HG03135 (cell line): ENCODE results near the gene ZNF580.

Source experiments
- ATAC-seq: cut with Tn5 transposase; IDR thresholded peaks from one replicate; pipeline ENCODE4 v1.9.1; 2021; ENCODE audit warnings: mild to moderate bottlenecking, moderate library complexity; ENCODE audit not compliant: unreplicated experiment

Gene ZNF580, protein sequence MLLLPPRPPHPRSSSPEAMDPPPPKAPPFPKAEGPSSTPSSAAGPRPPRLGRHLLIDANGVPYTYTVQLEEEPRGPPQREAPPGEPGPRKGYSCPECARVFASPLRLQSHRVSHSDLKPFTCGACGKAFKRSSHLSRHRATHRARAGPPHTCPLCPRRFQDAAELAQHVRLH

DNA sequence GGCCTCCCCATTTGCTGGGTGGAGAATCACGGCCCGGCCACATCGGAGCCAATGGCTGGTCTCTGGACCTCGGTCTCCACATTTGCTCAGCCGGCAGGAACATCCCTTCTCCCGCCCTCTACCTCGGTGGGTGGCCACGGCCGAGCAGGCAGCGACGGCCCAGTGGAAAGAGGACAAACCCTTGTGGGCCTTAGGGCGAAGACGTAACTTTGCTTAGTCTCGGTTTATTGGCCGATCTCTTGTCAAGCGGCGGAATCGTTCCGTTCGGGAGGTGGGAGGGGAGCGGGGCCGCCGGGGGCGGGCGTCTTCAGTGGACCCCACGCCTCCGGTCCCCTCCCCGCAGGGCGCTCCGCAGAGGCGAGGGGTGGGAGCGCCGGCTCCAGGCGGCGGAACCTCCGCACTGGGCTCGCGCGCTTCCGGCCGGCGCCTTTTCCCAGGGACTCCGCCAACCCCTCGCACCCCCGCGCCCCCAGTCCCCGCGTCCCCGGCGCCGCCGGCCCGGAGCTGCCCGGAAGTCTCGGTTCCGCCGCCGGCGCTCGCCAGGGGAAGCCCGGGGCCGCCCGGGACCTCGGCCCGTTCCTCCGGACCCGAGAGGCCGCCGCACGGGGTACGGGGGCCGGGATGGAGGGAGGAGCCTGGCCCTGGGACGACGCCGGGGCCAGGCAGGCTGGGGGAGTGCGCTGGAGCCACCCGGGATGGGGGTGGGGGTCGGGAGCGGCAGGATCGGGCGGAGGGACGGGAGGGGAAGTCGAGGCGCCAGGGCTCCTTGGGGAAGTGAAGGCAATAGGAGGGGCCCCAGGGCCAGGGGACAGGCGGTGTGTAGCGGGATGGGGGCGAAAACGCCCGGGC is at the start of gene ZNF580:
TSS of gene ZNF580 (plus strand) at position 426 of the 849 bp plus-strand sequence. CDS start 1,507 bp downstream, outside the sequence.
- ATAC-seq, result no peak

DNA sequence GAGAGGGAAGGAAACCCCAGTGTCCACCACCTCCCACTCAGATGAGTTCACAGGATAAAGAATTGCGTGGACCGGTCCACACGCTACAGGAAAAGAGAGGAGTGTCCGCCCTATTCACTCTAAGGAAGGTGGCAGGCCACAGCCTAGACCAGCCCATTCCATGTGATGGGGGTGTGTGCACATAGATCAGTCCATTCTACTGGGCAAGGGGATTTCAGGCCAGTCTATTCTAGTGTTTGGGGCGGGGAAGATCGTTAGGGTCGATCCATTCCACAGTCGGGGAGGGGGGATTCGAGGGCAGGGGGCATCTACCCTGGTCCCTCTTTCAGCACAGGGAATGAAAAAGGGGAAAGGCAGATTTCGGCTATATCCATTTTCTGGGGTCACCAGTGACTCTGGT is 49.2 kb upstream of the ZNF580 start:
- ATAC-seq, result no peak

DNA sequence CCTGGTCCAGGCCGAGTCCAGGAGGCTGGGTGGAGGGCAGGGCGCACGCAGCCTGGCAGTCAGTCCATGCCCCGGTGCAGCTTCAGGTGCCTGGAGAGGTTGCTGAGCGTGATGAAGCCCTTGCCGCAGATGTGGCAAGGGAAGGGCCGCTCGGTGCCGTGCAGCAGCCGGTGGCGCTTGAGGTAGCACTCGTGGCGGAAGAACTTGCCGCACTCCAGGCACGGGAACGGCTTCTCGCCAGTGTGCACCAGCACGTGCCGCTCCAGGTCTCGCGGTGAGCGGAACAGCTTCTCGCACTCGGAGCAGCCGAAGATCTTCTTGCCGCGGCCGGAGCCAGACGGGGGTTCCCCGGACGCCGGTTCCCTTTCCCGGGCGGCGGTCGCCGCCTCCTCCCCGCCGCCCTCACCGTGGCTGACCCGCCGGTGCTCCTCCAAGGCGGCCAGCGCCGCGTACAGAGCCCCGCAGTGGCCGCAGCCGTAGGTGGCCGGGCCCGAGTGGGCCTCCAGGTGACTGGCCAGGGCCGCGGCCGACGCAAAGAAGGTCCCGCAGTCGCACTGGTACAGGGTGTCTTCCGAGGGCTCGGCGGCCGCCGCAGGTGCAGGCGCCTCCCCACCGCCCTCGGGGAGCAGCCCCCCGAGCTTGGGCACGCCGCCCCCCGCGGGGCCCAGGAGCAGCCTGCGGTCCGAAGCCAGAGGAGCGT is 48.3 kb upstream of the ZNF580 start:
- no peak for ATAC-seq

DNA sequence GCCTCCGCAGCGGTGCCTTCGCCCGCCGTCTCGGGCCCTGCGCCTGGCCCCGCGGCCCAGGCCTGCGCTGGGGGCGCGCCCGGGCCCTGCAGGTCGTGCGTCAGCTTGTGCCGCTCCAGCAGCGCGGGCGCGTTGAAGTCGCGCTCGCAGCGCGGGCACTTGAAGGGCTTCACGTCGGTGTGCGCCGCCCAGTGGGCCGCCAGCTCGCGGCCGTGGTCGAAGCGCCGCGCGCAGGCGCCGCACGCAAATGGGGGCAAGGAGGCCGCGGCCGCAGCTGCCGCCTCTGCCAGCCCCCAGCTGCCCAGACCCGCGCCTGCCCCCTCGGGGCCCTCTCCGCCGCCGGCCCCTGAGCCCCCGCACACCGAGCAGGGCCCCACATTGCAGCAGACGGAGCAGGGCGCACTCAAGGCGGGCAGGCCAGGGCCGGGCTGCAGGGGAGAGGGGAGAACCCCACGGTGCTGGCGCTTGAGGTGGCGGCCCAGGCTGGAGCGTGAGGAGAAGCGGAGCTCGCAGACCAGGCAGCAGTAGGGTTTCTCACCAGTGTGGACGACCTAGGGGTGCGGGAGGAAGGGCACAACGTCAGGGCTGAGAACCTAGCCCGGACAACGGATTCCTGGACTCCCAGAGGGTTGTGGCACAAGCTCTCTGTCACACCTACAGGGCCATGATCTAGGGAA is 47.6 kb upstream of the ZNF580 start:
- ATAC-seq, result no peak

DNA sequence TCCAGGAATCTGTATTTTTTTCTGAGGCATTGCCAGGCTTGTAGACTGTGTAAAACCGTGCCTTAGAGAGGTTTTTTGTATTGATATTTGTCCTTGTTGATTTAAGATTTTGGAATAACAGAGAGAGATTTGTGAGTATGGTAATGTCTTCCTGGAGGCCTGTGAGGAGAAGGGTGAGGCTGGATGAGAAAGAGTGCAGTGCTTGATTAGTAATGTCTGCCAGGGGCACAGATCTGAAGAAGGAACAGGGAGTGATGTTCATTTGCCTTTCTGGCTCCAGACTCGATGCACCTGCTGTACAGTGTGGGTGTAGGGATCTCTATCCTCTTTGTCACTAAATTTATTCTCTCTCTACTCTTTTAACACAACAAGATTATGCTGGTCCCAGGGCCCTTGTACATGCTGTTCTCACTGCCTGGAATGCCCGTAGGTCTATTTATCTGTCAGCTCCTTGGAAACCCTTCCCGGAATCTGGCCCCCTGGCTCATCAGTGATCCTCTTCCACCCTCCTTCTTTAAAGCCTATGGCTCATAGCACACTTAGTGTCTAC is 45.7 kb upstream of the ZNF580 start:
- ATAC-seq, result no peak

DNA sequence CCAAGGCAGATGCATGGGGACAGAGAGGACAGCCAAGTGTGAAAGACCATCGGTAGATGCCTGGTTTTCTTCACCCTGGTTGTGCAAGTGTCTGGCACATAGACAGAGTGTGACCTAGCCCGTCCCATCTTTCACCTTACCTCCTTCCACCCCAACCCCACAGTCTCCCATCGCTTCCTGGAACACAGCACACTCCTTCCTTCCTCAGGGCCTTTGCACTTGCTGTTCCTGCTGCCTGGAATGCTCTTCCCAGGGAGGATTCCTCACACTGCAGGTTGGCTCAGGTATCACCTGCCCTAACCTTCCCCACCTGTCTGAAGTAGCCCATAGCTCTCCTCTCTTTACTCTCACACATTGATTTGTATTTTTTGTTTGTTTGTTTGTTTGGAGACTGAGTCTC is 44.5 kb upstream of the ZNF580 start:
- ATAC-seq, result no peak

DNA sequence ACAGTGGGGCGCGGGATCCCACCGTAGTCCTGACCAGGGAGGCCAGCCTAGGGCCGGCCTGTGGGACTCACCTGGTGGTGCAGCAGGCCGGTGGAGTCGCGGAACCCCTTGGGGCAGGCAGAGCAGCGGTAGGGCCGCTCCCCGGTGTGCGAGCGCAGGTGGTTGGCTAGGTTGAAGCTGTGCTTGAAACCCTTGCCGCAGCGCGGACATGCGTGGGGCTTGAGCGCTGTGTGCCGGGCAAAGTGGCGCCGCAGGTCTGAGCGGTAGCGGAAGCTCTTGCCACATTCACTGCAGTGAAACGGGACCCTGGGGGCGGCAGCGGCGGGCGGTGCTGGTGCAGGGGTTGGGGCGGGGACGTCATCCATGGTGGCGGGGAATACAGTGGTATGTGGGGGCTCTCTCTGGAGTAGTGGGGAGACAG is 43.3 kb upstream of the ZNF580 start:
- no peak for ATAC-seq

DNA sequence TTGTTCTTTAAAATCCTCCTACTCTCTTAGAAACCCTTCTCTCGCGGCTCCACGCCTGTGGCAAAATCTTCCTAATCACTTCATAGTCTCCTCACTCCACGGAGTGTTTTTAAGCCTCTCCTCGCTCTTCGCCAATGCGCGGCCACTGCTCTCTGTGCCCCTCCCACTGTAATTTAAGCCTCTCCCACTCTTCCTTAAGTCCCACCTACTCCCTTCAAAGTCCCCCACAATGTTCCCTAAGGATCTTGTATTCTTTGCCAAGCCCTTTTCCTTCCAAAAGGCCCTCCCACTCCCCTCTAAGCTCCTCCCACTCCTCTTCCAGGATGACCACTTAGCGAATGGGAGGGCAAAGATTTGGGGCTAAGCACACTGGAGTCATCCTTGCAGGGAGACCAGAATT is 42.8 kb upstream of the ZNF580 start:
- no peak for ATAC-seq

DNA sequence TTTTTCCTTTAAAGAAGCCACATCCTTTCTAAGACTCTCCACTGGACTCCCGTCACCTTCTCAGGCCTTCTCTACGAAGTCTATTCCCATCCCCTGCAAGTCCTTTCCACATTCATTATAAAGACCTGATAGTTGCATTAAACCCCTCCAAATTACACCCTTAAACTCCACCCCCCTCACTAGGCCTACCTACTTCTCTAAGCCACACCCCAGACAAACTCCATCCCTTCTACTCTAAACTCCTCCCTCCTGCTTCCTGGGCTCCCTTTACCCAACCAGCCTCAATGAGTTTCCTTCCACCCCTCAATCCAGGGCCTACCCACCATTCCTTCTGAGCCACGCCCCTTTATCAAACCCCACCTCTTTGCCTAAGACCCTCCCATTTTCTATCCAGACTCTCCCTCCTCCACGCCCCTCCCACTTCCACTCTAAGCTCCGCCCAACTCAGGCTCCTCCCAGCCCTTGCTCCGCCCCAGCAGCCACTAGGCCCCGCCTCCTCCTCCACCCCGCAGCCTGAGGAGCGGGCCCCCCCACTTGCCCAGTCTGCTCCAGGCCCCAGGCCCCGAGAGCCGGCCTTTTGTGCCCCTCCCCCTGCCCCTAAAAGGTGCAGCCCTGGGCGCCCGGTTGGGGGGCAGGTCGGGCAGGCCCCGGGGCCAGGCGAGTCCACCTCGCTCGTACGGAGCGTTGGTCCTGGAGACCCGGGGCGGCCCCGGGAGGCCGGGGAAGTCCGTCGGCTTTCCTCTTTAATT is 41.9 kb upstream of the ZNF580 start:
- peak; percentile 45 for ATAC-seq

DNA sequence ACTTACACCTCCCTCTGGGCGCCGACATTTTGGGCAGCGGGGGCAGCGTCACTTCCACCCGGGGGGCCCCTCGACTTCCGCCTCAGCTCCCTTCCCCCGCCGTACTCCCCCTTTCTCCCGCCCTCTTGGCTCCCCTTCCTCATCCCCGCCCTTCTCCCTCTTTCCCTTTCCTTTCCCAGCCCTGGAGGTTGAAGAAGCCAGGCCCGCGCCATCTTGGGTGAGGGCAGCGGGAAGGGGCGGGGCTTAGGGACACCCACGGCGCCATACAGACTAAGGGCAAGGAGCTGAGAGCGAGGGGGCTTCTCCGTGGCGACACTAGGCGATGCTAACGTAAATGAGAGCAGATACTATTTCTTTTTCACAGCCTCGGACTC is 41.3 kb upstream of the ZNF580 start, which contains the start of gene FIZ1:
TSS of gene FIZ1 (minus strand) at position 50 of the 374 bp plus-strand sequence. CDS start 1,652 bp downstream, outside the sequence.
- peak; percentile 53 for ATAC-seq

DNA sequence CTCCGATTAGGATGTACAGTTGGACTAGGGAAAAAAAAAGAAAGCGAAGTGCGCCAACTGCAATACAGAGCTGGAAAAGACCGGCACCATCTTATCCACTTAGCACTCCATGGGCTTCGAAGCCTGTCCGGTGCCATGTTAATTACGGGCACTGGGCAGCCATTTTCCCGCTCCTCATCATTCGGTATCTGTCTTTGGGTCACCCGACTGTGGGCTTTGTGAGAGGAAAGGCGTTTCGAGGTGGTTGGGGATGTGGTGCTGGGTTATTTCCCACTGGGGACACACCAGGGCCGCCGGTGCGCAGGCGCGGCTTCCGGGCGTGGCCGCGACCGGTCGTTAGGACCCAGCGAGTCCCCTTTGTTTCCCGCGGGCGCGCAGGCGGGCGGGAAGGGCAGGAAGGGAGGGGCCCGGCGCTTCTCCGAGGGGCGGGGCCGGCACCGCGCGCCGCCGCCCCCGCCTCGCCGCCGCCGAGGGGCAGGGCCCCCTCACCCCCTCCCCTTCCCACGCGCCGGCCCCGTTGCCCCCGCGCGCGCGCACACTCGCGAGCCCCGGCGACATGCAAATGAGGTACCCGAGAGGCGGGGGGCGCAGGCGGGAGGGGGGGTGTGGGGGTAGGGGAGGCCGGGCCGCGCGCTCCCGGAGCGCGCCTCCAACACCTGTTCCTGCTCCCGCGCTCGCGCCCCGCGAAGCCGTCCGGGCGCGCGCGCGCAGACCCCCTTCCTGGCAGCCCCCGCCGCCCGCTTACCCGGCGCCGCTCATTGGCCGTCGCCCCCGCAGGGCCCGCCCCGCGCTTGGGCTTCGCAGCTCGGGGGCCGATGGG is 40.8 kb upstream of the ZNF580 start, which contains the start of gene ZNF524:
TSS of gene ZNF524 (plus strand) at position 447 of the 820 bp plus-strand sequence. CDS start 1,825 bp downstream, outside the sequence.
- peak; percentile 47 for ATAC-seq

DNA sequence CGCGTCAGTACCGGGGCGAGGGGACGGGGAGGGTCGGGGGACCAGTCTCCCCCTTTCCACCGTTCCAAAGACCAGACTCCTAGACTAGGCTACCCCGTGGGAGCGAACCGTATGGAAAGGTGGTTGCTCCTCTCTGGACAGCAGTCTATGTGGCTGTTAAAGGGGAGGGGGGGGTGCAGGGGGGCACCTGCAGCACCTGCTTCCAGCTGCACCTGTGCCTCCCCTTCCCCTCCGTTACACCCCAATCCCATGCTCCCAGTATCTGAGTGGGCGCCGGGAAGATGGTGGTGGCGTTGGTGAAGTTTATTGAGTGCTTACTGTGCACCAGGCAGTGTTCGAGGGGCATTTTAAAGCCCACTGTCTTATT is 40.2 kb upstream of the ZNF580 start:
- no peak for ATAC-seq

DNA sequence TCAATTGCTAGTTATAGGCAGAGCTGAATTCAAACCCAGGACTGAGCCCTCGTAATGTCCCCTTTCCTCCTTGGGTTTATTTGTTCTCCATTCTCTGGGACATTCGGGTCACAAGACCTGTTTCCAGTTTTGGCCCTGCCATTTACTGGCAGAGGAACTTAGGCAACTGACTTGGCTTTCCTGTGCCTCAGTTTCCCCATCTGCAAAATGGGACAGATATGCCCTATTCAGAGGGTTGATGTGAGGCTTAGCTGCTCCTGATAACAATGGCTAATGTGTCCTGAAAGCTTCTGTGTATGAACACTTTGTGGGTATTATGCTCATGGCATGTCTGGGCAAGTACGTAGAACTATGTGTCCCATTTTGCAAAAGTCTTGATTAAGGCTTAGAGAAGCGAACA is 39.7 kb upstream of the ZNF580 start:
- ATAC-seq, result no peak

DNA sequence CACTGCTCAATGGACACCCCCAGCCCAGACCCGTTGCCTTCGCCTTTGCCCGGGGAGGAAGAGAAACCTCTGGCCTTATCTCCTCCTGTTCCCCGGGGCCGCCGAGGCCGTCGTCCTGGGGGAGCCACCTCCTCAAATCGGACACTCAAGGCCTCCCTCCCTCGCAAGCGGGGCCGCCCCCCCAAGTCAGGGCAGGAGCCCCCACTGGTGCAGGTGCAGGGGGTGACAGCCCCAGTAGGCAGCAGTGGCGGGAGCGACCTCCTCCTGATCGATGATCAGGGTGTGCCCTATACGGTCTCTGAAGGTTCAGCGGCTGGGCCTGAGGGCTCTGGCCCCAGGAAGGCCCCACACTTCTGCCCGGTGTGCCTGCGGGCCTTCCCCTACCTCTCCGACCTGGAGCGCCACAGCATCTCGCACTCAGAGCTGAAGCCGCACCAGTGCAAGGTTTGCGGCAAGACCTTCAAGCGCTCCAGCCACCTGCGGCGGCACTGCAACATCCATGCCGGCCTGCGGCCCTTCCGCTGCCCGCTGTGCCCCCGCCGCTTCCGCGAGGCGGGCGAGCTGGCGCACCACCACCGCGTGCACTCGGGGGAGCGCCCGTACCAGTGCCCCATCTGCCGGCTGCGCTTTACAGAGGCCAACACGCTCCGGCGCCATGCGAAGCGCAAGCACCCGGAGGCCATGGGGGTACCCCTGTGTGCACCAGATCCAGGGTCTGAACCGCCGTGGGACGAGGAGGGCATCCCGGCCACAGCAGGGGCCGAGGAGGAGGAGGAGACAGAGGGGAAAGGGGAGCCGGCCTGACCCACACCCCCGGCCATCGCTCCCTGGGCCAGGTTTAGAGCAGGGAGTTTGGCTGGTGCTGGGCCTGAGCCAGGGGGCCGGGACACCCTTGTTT is 38.4 kb upstream of the ZNF580 start:
- no peak for ATAC-seq

DNA sequence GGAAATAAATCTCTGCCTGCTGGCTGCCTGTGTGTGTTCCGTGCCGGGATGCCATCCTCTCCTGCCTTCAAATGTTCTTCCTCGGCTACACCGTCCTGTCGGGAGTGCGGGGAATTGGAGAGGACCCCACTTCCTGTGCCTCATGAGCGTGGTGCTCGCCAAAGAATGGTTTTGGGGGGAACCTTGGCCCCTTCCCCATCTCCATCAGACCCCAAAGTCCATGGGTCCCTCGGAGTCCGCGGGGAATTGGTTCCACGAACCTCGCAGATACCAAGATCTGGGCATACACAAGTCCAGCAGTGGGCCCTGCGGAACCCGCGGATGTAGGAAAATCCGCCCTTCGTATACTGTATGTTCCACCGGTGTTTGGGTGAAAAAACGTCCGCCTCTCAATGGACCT is 37.7 kb upstream of the ZNF580 start:
- ATAC-seq, result no peak

DNA sequence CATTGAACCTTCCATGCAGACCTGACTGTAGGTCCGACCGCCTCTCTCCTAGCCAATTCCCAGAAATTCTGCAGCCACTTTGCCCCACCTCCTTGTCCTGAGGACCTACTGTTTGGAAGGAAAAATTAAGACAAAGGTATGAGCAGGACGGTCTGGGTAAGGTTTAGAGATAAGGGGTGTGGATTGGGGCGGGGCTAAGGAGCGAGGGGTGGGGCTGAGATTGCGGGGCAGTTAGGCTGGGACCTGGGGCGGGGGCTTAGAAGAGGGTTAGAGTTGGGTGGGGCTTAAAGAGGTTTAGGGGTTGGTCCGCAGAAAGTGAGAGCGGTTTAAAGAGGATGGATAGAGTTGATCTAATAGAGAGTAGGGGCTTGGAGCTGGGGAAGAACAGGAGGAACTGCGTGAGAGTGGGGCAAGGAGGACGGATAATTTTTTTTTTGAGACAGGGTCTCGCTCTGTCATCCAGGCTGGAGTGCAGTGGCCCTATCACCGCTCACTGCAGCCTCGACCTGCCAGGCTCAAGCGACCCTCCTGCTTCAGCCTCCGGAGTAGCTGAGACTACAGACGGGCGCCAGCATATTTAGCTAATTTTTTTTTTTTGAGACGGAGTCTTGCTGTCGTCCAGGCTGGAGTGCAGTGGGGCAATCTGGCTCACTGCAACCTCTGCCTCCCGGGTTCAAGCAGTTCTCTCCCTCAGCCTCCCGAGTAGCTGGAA is 37.1 kb upstream of the ZNF580 start:
- ATAC-seq, result no peak

DNA sequence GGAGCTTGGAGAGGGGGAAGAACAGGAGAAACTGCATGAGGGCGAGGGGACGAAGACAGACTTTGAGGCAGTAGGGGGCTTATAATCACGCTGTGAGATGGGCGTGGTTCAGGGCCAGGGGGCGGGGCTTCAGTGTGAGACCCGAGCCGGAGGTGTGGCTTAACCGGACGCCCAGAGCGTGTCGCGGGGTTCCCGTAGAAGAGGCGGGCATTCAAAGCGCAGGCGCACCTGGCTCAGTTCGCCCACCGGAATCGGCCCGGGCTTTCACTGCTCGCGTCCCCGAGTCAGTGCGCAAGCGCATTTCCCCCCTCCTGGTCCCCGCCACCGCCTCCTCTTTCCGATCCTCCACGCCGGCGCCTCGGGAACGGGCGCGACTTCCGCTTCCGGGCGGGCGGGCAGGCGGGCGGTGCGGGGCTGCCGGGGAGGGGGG is 35.6 kb upstream of the ZNF580 start:
- peak; percentile 62 for ATAC-seq
